GM19351 (cell line): ENCODE data around the gene PFDN2.

Experiments used
- ATAC-seq: cut with Tn5 transposase; IDR thresholded peaks from one replicate; pipeline ENCODE4 v1.9.1; 2021; ENCODE audit warnings: mild to moderate bottlenecking, moderate library complexity; ENCODE audit not compliant: unreplicated experiment

The PFDN2 gene

GRCh38 chr1:161061419-161061818 is 56.4 kb downstream of the PFDN2 start:
- ATAC-seq: no peak

GRCh38 chr1:161059293-161059692 is 58.5 kb downstream of the PFDN2 start:
- ATAC-seq: no peak

GRCh38 chr1:161054805-161055204 is 63.0 kb downstream of the PFDN2 start:
- ATAC-seq: no peak

- ATAC-seq: no peak
Observed at GRCh38 chr1:161054232-161054631, 63.6 kb downstream of the PFDN2 start.

GRCh38 chr1:161052899-161053298 is 64.9 kb downstream of the PFDN2 start:
- ATAC-seq: no peak

GRCh38 chr1:161051219-161051618 is 66.6 kb downstream of the PFDN2 start:
- no peak for ATAC-seq
